LNCAP (cell line): ENCODE data around the gene VARS2.

Experiments
- TF ChIP-seq, protein P1 (sequence below): fragments of 450-650 bp; IDR thresholded peaks from 2 replicates; pipeline ENCODE4 v1.5.1; 2017; ENCODE audit warnings: mild to moderate bottlenecking

VARS2 gene

DNA sequence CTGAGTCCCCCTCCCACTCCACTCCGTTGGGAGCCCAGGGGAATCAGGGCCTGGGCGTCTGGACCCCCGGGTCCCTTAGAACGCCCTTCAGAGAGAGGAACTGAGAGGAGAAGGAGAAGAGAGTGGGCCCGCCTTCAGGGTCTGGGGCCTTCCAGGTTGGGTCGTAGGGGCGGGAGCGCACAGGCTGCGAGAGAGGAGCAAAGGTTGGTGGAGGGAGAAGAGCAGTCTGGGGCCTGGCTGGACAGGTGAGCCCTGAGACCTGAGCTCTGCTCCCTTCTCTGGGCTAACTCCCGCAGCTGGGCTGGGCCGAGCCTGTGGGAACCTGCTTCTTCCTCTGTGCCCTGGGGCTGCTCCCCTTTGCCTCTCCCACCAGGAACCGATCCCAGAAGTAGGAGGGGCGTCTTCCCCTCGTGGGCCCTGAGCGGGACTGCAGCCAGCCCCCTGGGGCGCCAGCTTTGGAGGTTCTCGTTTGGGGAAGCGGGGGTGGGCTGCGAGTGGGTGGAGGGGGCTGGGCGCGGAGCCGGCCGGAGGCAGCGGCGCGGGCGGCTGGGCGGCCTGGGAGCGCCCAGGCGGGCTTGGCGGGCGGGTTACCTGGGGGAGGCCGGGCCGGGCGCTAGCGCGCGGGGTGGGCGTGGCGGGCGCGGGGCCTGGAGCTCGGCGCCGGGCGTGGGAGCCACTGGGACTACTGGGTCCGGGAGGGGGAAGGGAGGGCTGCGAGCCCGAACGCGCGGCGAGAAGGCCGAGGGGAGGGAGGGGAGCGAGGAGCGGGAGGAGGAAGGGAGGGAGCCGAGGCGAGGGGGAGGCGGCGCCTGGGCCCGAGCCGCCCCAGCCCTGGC lies 30.1 kb upstream of the VARS2 start, which contains the start of gene DDR1:
Gene DDR1 (plus strand): TSS at position 835 of the 836 bp plus-strand sequence. CDS start 4,211 bp downstream, outside the sequence.
- TF ChIP-seq, protein P1, sequence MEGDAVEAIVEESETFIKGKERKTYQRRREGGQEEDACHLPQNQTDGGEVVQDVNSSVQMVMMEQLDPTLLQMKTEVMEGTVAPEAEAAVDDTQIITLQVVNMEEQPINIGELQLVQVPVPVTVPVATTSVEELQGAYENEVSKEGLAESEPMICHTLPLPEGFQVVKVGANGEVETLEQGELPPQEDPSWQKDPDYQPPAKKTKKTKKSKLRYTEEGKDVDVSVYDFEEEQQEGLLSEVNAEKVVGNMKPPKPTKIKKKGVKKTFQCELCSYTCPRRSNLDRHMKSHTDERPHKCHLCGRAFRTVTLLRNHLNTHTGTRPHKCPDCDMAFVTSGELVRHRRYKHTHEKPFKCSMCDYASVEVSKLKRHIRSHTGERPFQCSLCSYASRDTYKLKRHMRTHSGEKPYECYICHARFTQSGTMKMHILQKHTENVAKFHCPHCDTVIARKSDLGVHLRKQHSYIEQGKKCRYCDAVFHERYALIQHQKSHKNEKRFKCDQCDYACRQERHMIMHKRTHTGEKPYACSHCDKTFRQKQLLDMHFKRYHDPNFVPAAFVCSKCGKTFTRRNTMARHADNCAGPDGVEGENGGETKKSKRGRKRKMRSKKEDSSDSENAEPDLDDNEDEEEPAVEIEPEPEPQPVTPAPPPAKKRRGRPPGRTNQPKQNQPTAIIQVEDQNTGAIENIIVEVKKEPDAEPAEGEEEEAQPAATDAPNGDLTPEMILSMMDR = no peak

GRCh38 chr6:30884521-30885480 lies 29.2 kb upstream of the VARS2 start:
- TF ChIP-seq, protein P1 = no peak

DNA sequence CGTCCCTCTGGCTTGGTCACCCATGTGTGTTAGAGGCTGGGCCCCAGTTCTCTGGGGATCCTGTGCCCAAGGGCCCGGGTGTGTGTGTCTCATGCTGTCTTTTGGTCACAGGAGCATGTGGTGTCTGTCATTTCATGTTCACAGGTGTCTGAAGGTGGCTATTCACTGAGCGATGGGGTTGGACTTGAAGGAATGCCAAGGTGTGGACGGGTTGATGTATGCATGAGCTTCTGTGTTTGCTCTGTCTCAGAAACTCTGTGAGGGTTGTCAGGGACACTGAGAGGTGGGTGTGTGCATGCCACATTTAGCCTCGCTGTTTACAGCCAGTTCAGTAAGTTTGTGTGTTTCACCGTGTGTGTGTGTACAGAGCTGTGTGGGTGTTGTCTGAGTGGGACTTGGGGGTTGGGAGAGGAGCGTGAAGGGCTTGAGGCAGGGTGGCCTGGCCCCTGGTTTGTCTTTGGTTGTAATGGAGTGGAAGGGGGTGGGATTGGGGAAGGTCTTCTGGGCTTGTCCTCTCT lies 28.5 kb upstream of the VARS2 start:
- TF ChIP-seq, protein P1 = no peak

DNA sequence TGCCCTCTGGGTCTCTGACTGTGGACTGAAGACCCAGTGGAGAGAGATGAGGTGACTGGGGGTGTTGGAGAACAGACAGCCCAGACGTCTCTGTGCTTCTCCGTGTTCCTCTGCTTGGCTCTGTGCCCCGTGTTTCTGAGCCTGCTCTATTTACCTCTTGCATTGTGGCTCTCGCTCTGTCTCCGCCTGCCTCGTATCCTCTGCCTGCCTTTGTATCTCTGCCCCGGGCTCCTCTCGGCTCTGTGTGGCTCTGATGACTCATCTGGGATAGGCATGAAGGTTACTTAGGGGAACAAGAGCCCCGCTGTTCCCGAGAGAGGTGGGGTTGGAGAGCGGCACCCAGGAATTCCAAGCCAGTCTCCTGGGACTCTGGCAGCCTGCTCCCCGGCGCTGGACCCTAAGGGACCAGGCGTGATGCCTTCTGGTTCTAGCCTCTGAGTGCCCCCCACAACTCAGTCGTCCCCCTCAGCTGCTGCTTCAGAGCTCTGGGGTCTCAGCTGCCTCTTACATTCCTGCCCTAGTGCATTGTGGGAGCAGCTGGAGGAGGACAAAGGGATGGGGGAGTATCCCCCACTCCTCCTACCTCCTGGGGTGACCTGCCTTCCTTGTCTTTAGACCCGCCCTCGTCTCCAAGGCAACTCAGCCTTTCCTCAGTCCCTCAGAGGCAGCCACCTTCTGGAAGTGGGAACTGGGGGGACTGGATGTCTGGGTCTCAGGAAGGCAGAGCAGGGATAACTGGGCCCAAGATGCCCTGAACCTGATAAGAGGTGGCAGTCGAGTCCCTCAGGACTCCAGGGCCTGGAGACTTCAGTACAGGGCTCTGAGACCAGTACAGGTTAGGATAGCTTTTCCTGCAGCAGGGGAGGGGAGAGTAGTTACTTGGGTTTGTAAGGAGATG lies 27.8 kb upstream of the VARS2 start:
- TF ChIP-seq, protein P1 = no peak

- TF ChIP-seq, protein P1 = no peak
Measured at GRCh38 chr6:30886897-30887255, 27.2 kb upstream of the VARS2 start.

GRCh38 chr6:30887901-30888815 lies 25.9 kb upstream of the VARS2 start:
- TF ChIP-seq, protein P1 = no peak
